H1 (cell line): Measurements from ENCODE around the gene GRM7. TPM values are rescaled to one million over a fixed set of nuclear protein-coding genes. Genes with fewer than 3 reads are reported as not detected.

Experiments used
- CBX5 ChIP-seq: fragments of 300-800, 300-1000 bp; sonication (generic); IDR thresholded peaks from 2 replicates; pipeline ENCODE4 v1.7.1; 2016; ENCODE audit warnings: antibody characterized with exemption, low read length, low read depth
- CBX8 ChIP-seq: fragments of 300-800, 300-1000 bp; sonication (generic); IDR thresholded peaks from 2 replicates; pipeline ENCODE4 v1.7.1; 2016; ENCODE audit warnings: low read depth, low read length, borderline replicate concordance
- SIN3A ChIP-seq, 2 experiments: IDR thresholded peaks in 1 of 2; conservative IDR thresholded peaks in 1 of 2; 2 replicates each; pipeline ENCODE4 v1.6.1; 2011 to 2012; ENCODE audit warnings: low read length in 2 of 2, improper control_type of control experiment in 1 of 2, low read depth in 1 of 2, mild to moderate bottlenecking in 1 of 2
- SP4 ChIP-seq: IDR thresholded peaks from 2 replicates; pipeline ENCODE4 v1.6.1; 2012; ENCODE audit warnings: low read length, inconsistent platforms
- SUZ12 ChIP-seq: fragments of 200-600 bp; sonication (generic); IDR thresholded peaks from 2 replicates; pipeline ENCODE4 v1.6.1; 2012; ENCODE audit warnings: mild to moderate bottlenecking, inconsistent platforms, low read length, moderate library complexity, mixed read lengths
- polyA plus RNA-seq, 7 experiments: library from polyadenylated mRNA; depleted of rRNA in 3 of 7; stranded (reverse) in 5 of 7; unstranded in 2 of 7; fragments of >200 nt in 5 of 7; fragments of 200-250 nt in 2 of 7; gene quantifications; 1 replicate in 5 of 7; 2 replicates in 1 of 7; 4 replicates in 1 of 7; pipeline versions ENCODE4 v1.2.1 to v1.2.3, GENCODE V29; 2011 to 2013; ENCODE audit warnings: missing spikeins in 2 of 7, mixed read lengths in 2 of 7
- total RNA-seq: library from RNA; stranded (reverse); fragmentation: NEBNext Ultra II Directional; extraction: Animal tissue kit (Norgen Biotek cat#: 25700); gene quantifications from 2 replicates; pipeline ENCODE4 v1.2.1, GENCODE V29; 2021
- TF ChIP-seq, protein P1 (sequence below): fragments of 300-600 bp; sonication (generic); IDR thresholded peaks from 2 replicates; pipeline ENCODE4 v1.7.1; 2012; ENCODE audit warnings: low read length, moderate library complexity, mild to moderate bottlenecking, inconsistent platforms; ENCODE audit not compliant: insufficient replicate concordance
- TF ChIP-seq, protein P2 (sequence below): IDR thresholded peaks from 2 replicates; pipeline ENCODE4 v1.6.1; 2011; ENCODE audit warnings: low read length, improper control_type of control experiment

The GRM7 gene
- total and polyA plus RNA-seq, 2 of the 8 experiments (the other 6 are each of a cell fraction or from before 2014, with no cell fraction given): 0.17 to 0.24 TPM

DNA sequence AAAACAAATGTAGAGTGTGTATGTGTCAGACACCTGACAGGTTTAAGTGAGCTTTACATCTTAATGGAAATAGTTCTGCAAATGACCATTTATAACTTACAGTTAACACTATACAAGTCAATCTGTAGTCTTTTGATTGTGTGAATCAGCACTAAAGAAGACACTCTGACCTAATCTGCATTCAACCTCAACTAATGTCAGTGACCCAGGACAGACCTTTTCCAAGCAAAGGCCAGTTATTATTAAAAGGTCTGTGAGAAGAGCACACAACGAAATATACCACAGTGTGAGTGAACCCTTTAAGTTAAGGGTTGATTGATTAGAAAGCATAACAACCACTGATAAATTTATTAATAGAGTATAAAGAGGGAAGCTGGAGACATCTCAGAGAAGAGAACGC, 878.8 kb downstream of the GRM7 start (continued):
- TF ChIP-seq, protein P1, sequence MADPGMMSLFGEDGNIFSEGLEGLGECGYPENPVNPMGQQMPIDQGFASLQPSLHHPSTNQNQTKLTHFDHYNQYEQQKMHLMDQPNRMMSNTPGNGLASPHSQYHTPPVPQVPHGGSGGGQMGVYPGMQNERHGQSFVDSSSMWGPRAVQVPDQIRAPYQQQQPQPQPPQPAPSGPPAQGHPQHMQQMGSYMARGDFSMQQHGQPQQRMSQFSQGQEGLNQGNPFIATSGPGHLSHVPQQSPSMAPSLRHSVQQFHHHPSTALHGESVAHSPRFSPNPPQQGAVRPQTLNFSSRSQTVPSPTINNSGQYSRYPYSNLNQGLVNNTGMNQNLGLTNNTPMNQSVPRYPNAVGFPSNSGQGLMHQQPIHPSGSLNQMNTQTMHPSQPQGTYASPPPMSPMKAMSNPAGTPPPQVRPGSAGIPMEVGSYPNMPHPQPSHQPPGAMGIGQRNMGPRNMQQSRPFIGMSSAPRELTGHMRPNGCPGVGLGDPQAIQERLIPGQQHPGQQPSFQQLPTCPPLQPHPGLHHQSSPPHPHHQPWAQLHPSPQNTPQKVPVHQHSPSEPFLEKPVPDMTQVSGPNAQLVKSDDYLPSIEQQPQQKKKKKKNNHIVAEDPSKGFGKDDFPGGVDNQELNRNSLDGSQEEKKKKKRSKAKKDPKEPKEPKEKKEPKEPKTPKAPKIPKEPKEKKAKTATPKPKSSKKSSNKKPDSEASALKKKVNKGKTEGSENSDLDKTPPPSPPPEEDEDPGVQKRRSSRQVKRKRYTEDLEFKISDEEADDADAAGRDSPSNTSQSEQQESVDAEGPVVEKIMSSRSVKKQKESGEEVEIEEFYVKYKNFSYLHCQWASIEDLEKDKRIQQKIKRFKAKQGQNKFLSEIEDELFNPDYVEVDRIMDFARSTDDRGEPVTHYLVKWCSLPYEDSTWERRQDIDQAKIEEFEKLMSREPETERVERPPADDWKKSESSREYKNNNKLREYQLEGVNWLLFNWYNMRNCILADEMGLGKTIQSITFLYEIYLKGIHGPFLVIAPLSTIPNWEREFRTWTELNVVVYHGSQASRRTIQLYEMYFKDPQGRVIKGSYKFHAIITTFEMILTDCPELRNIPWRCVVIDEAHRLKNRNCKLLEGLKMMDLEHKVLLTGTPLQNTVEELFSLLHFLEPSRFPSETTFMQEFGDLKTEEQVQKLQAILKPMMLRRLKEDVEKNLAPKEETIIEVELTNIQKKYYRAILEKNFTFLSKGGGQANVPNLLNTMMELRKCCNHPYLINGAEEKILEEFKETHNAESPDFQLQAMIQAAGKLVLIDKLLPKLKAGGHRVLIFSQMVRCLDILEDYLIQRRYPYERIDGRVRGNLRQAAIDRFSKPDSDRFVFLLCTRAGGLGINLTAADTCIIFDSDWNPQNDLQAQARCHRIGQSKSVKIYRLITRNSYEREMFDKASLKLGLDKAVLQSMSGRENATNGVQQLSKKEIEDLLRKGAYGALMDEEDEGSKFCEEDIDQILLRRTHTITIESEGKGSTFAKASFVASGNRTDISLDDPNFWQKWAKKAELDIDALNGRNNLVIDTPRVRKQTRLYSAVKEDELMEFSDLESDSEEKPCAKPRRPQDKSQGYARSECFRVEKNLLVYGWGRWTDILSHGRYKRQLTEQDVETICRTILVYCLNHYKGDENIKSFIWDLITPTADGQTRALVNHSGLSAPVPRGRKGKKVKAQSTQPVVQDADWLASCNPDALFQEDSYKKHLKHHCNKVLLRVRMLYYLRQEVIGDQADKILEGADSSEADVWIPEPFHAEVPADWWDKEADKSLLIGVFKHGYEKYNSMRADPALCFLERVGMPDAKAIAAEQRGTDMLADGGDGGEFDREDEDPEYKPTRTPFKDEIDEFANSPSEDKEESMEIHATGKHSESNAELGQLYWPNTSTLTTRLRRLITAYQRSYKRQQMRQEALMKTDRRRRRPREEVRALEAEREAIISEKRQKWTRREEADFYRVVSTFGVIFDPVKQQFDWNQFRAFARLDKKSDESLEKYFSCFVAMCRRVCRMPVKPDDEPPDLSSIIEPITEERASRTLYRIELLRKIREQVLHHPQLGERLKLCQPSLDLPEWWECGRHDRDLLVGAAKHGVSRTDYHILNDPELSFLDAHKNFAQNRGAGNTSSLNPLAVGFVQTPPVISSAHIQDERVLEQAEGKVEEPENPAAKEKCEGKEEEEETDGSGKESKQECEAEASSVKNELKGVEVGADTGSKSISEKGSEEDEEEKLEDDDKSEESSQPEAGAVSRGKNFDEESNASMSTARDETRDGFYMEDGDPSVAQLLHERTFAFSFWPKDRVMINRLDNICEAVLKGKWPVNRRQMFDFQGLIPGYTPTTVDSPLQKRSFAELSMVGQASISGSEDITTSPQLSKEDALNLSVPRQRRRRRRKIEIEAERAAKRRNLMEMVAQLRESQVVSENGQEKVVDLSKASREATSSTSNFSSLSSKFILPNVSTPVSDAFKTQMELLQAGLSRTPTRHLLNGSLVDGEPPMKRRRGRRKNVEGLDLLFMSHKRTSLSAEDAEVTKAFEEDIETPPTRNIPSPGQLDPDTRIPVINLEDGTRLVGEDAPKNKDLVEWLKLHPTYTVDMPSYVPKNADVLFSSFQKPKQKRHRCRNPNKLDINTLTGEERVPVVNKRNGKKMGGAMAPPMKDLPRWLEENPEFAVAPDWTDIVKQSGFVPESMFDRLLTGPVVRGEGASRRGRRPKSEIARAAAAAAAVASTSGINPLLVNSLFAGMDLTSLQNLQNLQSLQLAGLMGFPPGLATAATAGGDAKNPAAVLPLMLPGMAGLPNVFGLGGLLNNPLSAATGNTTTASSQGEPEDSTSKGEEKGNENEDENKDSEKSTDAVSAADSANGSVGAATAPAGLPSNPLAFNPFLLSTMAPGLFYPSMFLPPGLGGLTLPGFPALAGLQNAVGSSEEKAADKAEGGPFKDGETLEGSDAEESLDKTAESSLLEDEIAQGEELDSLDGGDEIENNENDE: no peak
- TF ChIP-seq CBX8: no peak
- TF ChIP-seq SIN3A (conservative IDR thresholded peaks at IDR 0.05 in 1 of 2, IDR thresholded peaks at IDR 0.05 in 1 of 2; ENCODE audit: low read depth in 1 of 2, low read length in 2 of 2): no peak
- TF ChIP-seq, protein P2, sequence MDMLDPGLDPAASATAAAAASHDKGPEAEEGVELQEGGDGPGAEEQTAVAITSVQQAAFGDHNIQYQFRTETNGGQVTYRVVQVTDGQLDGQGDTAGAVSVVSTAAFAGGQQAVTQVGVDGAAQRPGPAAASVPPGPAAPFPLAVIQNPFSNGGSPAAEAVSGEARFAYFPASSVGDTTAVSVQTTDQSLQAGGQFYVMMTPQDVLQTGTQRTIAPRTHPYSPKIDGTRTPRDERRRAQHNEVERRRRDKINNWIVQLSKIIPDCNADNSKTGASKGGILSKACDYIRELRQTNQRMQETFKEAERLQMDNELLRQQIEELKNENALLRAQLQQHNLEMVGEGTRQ: no peak
- no peak for TF ChIP-seq CBX5
- TF ChIP-seq SP4: no peak
- TF ChIP-seq SUZ12: no peak
